Heart left ventricle (tissue), 13 donors: ENCODE measurements around the gene SEZ6L.

ENCODE experiments used
- POLR2A ChIP-seq, 2 donors: fragments of 450-650 bp; IDR thresholded peaks; one replicate each; pipeline ENCODE4 v1.6.1; 2017; ENCODE audit warnings: antibody characterized with exemption in 2 of 2, mild to moderate bottlenecking in 2 of 2, moderate library complexity in 2 of 2
- TF ChIP-seq, protein P1 (sequence below), 12 donors: fragments of 200-600 bp; sonication (generic) in 4 of 12; IDR thresholded peaks; one replicate each; pipeline versions ENCODE4 v1.5.0 to v1.8.0; 2018 to 2022; ENCODE audit warnings: antibody characterized with exemption in 12 of 12, mild to moderate bottlenecking in 5 of 12
- donor health status: ischemic (EF 13 %, LVEDD 7.1; RV severe dilation, severe dysfunction).
- donor health status: DM: no; HTN: yes; CAD: no.
- donor health status: DM: no; HTN: no; CAD: no.
- donor health status: ischemic (EF 25% LVEDD 6.9; RV normal size, moderate dysfunction).
- donor health status: ischemic (EF 25% LVEDD 5.7; RV mildly dilated, moderate dysfunction).
- donor health status: ischemic (EF 35%, LVEDD 5.7; RV mildly dilated, moderate dysfunction).
- donor health status: nonischemic (EF 11% LVEDD 7.7; RV severe dilation, severe dysfunction).
- donor health status: DM: yes; HTN: yes; CAD: no.
- donor health status: PGD.
- donor health status: ischemic (EF 29% LVEDD 5.4; RV normal size, mild dysfunction).
- donor health status: nonischemic (EF 23%, LVEDD 6.1; RV moderate dilation, normal function).

DNA sequence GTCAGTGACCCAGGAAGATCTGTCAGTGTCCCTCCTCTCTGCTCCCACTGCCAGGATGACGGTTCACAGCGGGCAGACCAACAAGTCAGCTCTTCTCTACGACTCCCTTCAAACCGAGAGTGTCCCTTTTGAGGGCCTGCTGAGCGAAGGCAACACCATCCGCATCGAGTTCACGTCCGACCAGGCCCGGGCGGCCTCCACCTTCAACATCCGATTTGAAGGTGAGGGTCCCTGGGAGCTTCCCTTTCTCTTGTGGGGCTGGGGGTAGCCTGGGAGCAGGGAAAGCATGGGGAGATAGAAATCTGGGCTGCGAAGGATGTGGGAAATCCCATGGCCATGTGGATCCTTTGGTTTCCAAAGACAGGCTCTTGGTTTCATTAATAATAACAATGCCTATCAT, 141.4 kb downstream of the SEZ6L start:
- TF ChIP-seq, protein P1, sequence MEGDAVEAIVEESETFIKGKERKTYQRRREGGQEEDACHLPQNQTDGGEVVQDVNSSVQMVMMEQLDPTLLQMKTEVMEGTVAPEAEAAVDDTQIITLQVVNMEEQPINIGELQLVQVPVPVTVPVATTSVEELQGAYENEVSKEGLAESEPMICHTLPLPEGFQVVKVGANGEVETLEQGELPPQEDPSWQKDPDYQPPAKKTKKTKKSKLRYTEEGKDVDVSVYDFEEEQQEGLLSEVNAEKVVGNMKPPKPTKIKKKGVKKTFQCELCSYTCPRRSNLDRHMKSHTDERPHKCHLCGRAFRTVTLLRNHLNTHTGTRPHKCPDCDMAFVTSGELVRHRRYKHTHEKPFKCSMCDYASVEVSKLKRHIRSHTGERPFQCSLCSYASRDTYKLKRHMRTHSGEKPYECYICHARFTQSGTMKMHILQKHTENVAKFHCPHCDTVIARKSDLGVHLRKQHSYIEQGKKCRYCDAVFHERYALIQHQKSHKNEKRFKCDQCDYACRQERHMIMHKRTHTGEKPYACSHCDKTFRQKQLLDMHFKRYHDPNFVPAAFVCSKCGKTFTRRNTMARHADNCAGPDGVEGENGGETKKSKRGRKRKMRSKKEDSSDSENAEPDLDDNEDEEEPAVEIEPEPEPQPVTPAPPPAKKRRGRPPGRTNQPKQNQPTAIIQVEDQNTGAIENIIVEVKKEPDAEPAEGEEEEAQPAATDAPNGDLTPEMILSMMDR (IDR thresholded peaks at IDR 0.05) = no peak
- no peak for TF ChIP-seq POLR2A (IDR thresholded peaks at IDR 0.05)
